SHP77 treated with DMSO at 0.1 percent for 48 hours (cell line): ENCODE data around the gene HCN1.

Experiments used
- DNase-seq: peaks from one replicate; lab custom pipeline; 2025; lab: John Stamatoyannopoulos, UW

The HCN1 gene

GRCh38 chr5:45288746-45289145 lies 407.4 kb downstream of the HCN1 start:
- no peak for DNase-seq

GRCh38 chr5:45284436-45284835 lies 411.7 kb downstream of the HCN1 start:
- no peak for DNase-seq

- DNase-seq = no peak
Measured at GRCh38 chr5:45281081-45281480, 415.1 kb downstream of the HCN1 start.

- no peak for DNase-seq
Measured at GRCh38 chr5:45279109-45279508, 417.1 kb downstream of the HCN1 start.

GRCh38 chr5:45277860-45278259 lies 418.3 kb downstream of the HCN1 start:
- DNase-seq = no peak

GRCh38 chr5:45274241-45274640 lies 421.9 kb downstream of the HCN1 start:
- DNase-seq = no peak

- no peak for DNase-seq
Measured at GRCh38 chr5:45271626-45272025, 424.6 kb downstream of the HCN1 start.

- no peak for DNase-seq
Measured at GRCh38 chr5:45264447-45264846, 431.7 kb downstream of the HCN1 start.

GRCh38 chr5:45262061-45262590 lies 434.1 kb downstream of the HCN1 start:
- DNase-seq = no peak

- no peak for DNase-seq
Measured at GRCh38 chr5:45261125-45261524, 435.1 kb downstream of the HCN1 start.

- DNase-seq = no peak
Measured at GRCh38 chr5:45260292-45260691, 435.9 kb downstream of the HCN1 start.

- DNase-seq = no peak
Measured at GRCh38 chr5:45252978-45253377, 443.2 kb downstream of the HCN1 start.

- no peak for DNase-seq
Measured at GRCh38 chr5:45252541-45252940, 443.6 kb downstream of the HCN1 start.

GRCh38 chr5:45225571-45226031 lies 470.6 kb downstream of the HCN1 start:
- DNase-seq = peak; percentile 39

- no peak for DNase-seq
Measured at GRCh38 chr5:45205403-45205961, 490.7 kb downstream of the HCN1 start.
